ENCODE results near the gene KLHL14.
"Not testable (repeated sequence)": the region's sequence is repeated elsewhere in the genome, so short reads cannot be mapped to it uniquely, and the experiment has no call there.

The KLHL14 gene

DNA sequence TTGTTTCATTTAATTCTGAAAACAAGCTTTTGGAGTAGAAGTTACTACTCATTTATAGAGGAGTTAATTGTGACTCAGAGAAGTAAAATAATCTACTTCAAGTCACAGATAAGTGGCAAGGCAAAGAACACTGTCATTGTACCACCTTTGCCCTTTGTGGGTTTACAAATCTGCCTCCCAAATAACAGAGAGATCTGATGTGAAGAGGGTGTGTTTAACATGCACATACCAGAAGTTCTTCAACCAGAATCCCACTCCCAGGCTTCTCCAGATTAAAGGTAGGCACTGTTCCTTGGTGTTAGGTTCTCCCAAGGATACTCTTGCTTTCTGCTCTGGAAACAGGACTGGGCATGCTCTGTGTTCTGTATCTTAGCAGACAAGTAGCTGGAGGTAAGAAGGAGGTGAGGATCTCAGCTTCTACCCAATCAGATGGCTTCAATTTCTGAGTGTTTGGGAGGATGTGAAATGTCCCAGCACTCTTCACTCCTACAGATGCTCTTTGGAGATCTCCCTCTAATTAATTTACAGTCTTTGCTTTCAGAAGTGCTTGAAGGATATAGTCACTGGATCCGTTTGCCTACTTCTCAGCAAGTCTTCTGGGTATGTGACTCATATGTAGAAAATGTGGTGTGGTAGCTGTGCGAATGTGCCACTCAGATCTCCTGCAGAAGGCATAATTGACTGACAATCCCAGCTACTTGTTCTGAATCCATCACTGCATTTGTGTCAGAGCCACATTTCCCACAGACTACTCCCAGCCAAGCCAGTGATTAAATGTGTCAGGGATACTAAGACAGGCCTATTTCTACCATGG is 111.1 kb downstream of the KLHL14 start:
- in situ Hi-C loops (cut with HindIII; ENCODE audit: low sequenced_read_pairs) = no loop called here

GRCh38 chr18:32654507-32654906 is 118.3 kb downstream of the KLHL14 start:
- in situ Hi-C loops (cut with HindIII; ENCODE audit: low sequenced_read_pairs) = not testable (repeated sequence)

DNA sequence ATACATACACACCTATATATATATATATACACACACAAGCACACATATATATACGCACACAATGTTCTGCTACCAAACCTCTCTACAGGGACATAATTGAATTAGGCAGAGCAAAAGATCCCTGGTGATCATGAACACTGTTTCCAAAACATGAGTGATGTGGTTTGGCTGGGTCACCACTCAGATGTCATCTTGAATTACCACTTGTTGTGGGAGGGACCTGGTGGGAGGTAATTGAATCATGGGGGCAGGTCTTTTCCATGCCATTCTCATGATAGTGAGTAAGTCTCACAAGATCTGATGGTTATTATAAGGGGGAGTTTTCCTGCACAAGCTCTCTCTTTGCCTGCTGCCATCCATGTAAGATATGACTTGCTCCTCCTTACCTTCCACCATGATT is 135.2 kb downstream of the KLHL14 start:
- in situ Hi-C loops (cut with HindIII; ENCODE audit: low sequenced_read_pairs) = not testable (repeated sequence)

DNA sequence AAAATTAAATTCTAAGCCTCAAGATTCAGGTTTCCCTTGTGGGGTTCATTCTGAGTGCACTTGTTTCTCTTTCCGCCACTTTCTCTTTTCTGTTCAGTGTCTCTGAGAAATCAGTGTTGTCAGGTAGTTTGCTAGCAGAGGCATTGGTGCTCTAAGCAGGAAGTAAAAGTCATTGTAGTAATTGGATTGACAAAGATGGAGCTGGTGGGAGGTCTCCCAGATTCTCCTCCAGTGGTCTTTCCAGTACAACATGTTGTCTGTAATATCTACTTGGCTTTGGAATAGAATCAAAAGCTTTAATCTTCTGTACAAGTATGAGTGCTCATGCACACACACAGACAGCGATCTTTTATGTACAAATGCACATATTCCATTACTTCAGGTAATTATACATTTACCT is 135.6 kb downstream of the KLHL14 start:
- in situ Hi-C loops (cut with HindIII; ENCODE audit: low sequenced_read_pairs) = no loop called here

DNA sequence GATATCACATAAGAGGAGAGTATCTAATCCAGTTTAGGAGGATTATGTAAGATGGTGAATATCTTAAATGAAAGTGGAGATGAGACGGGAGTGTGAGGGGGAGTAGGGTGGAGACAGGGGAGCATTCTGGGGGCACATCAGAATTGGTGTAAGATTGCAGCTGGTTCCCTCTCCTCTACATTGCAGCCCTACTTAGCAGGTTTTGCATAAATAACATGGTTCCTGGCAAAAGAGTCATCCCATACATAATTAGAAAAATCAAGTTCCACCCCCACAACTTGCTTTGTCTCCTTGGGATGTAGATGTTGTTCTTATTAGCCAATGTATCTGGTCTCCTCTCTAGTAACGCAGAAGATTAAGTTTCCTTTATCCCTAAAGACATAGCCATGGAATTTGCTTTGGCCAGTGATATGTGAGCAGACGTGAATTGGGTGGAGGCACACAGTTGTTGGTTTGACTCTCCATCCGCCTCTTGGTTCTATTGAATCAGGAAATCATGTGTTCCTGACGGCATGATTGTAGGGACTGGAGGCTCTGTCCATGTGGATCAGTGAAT is 137.9 kb downstream of the KLHL14 start:
- in situ Hi-C loops (cut with HindIII; ENCODE audit: low sequenced_read_pairs) = no loop called here

GRCh38 chr18:32629981-32630700 is 142.7 kb downstream of the KLHL14 start:
- in situ Hi-C loops (cut with HindIII; ENCODE audit: low sequenced_read_pairs) = no loop called here

GRCh38 chr18:32629292-32629691 is 143.5 kb downstream of the KLHL14 start:
- in situ Hi-C loops (cut with HindIII; ENCODE audit: low sequenced_read_pairs) = no loop called here

GRCh38 chr18:32624182-32624723 is 148.6 kb downstream of the KLHL14 start:
- in situ Hi-C loops (cut with HindIII; ENCODE audit: low sequenced_read_pairs) = no loop called here

DNA sequence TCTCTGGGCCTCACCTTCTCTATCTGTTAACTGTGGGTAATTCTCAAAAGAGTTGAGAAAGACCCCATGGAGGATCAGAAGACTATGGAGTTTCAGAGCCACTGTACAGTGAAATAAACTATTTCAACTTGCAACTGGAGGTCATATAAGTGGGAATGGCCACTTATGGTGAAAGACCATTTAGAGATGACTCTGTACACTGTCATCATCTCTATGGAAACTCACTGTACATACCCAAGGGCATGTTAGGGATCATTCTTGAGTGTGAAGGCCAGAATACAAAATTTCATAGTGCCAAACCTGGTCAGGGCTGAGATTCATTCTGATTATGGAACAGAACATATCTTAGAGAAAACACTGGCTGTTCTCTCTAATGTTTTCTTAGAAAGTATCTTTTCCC is 149.3 kb downstream of the KLHL14 start:
- in situ Hi-C loops (cut with HindIII; ENCODE audit: low sequenced_read_pairs) = no loop called here

All from endothelial cell of hepatic sinusoid (primary cell).